Measurements from ENCODE around the gene RPL13A.

RPL13A gene

DNA sequence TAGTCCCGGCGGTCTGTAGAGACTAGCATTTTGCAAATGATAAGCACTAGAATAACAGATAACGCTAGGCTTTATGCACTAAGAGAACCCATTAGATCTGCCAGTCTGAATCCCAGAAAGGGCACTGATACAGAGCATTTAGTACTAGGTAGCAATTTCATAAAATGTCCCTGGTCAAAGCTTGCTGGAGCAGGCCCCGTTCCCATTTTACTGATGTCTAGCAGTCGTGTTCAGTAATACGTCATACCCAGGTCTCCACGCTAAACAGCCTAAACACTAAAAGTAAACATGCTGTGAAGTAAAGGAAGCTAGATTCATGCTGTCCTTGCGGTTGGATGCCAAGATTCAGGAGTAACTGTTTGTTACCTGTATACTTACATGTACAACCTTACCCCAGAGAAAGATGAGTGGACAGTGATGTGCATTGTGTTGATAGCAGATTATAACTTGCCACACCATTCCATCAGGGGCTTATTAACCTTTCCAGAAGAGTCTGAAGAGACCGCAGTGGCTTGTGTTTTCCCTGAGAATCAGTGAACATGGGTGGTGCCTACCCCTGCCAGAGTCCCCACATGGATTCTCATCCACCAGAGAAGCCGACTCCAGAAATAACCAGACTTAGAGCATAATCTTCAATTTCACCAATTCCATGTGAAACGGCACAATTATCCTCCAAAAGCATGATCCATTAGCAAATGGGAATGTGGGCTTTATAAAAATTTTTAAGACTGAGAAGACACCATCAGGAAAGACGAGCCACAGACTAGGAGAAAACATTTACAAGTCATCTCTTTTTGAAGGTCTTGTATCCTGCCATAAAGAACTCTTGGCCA, 5.4 kb downstream of the RPL13A start:
- peaks cover 70% of the 10 kb centered on the region for H3K79me2 ChIP-seq (ENCODE audit: insufficient read depth, low read length)

GRCh38 chr19:49496574-49497008, 9.2 kb downstream of the RPL13A start:
- no peak overlapping the region for H2AFZ ChIP-seq (ENCODE audit: low read length)
- no peaks in the 10 kb centered on the region for H3K9me3 ChIP-seq (ENCODE audit: insufficient read depth, low read depth, low read length)
- peak overlapping the region; percentile 96 for H3K4me3 ChIP-seq (ENCODE audit: low read length, poor library complexity, severe bottlenecking)
- peaks cover 14% of the 10 kb centered on the region for H3F3A ChIP-seq (ENCODE audit: low read depth)
- H3K4me1 ChIP-seq (ENCODE audit: insufficient read depth, low read length, poor library complexity, severe bottlenecking): peaks cover 43% of the 10 kb centered on the region
- H3K27me3 ChIP-seq (ENCODE audit: insufficient read depth, low read length, poor library complexity, severe bottlenecking): peaks cover 7% of the 10 kb centered on the region
- H3K4me2 ChIP-seq (ENCODE audit: low read depth, low read length, poor library complexity, severe bottlenecking): peak overlapping the region; percentile 96
- H4K20me1 ChIP-seq (ENCODE audit: insufficient read depth, low read length, poor library complexity, severe bottlenecking): peaks cover 56% of the 10 kb centered on the region
- peaks cover 56% of the 10 kb centered on the region for H3K79me2 ChIP-seq (ENCODE audit: insufficient read depth, low read length)
- peak overlapping the region; percentile 100 for H3K9ac ChIP-seq (ENCODE audit: low read depth, low read length, poor library complexity, severe bottlenecking)
- H3K9me2 ChIP-seq (replicated peaks; ENCODE audit: low read depth, low read length): no peaks in the 10 kb centered on the region
- no peak for TF ChIP-seq CTCF (conservative IDR thresholded peaks at IDR 0.05; ENCODE audit: low read length)
- no peak for TF ChIP-seq EZH2phosphoT487 (IDR thresholded peaks at IDR 0.05; ENCODE audit: borderline replicate concordance)
- H3K36me3 ChIP-seq (ENCODE audit: insufficient read depth, low read length): peaks cover 35% of the 10 kb centered on the region

More for the DNA sequence above, 5.4 kb downstream of the RPL13A start:
- H3K4me3 ChIP-seq (ENCODE audit: low read length, poor library complexity, severe bottlenecking): no peak overlapping the region
- H4K20me1 ChIP-seq (ENCODE audit: insufficient read depth, low read length, poor library complexity, severe bottlenecking): peaks cover 65% of the 10 kb centered on the region
- H3K9me2 ChIP-seq (replicated peaks; ENCODE audit: low read depth, low read length): no peaks in the 10 kb centered on the region
- H3K9me3 ChIP-seq (ENCODE audit: insufficient read depth, low read depth, low read length): no peaks in the 10 kb centered on the region
- TF ChIP-seq CTCF (conservative IDR thresholded peaks at IDR 0.05; ENCODE audit: low read length): no peak
- H3K4me1 ChIP-seq (ENCODE audit: insufficient read depth, low read length, poor library complexity, severe bottlenecking): peaks cover 28% of the 10 kb centered on the region
- peaks cover 16% of the 10 kb centered on the region for H3F3A ChIP-seq (ENCODE audit: low read depth)
- H3K9ac ChIP-seq (ENCODE audit: low read depth, low read length, poor library complexity, severe bottlenecking): no peak overlapping the region
- no peak overlapping the region for H3K4me2 ChIP-seq (ENCODE audit: low read depth, low read length, poor library complexity, severe bottlenecking)
- no peak overlapping the region for H2AFZ ChIP-seq (ENCODE audit: low read length)
- peaks cover 13% of the 10 kb centered on the region for H3K27me3 ChIP-seq (ENCODE audit: insufficient read depth, low read length, poor library complexity, severe bottlenecking)
- H3K36me3 ChIP-seq (ENCODE audit: insufficient read depth, low read length): peaks cover 48% of the 10 kb centered on the region

DNA sequence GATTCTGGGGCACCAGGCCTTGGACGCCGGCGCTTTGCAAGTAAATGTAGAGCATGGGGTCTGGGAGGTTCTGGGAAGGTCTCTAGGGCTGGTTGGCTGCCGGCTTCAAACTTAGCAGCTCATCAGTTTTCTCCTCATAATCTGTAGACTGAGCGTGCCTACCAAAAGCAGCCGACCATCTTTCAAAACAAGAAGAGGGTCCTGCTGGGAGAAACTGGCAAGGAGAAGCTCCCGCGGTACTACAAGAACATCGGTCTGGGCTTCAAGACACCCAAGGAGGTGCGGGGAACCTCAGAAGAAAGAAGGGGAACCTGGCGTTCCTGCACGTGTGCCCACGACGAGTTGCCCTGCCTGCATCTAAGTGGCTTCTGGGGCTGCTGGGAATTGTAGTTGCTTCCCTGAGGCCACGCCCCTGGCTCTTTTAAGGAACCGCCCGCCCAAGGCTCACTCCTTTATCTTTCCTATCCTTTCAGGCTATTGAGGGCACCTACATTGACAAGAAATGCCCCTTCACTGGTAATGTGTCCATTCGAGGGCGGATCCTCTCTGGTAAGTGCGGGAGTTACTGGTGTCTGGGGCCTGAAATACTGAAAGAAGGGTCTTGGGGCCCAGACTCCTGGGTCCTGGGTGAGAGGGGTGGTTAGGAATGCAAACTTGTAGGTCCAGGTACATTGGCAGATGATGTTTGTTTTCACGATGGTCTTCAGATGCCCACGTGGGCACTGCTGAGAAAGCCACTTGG, 9.8 kb downstream of the RPL13A start:
- no peak for TF ChIP-seq EZH2phosphoT487 (IDR thresholded peaks at IDR 0.05; ENCODE audit: borderline replicate concordance)
- no peak for TF ChIP-seq CTCF (conservative IDR thresholded peaks at IDR 0.05; ENCODE audit: low read length)
- peaks cover 50% of the 10 kb centered on the region for H3K79me2 ChIP-seq (ENCODE audit: insufficient read depth, low read length)
- peaks cover 7% of the 10 kb centered on the region for H3K27me3 ChIP-seq (ENCODE audit: insufficient read depth, low read length, poor library complexity, severe bottlenecking)
- H3K9me2 ChIP-seq (replicated peaks; ENCODE audit: low read depth, low read length): no peaks in the 10 kb centered on the region
- H4K20me1 ChIP-seq (ENCODE audit: insufficient read depth, low read length, poor library complexity, severe bottlenecking): peaks cover 50% of the 10 kb centered on the region
- H3K4me3 ChIP-seq (ENCODE audit: low read length, poor library complexity, severe bottlenecking): peak overlapping the region; percentile 96
- H3K9me3 ChIP-seq (ENCODE audit: insufficient read depth, low read depth, low read length): no peaks in the 10 kb centered on the region
- peak overlapping the region; percentile 100 for H3K9ac ChIP-seq (ENCODE audit: low read depth, low read length, poor library complexity, severe bottlenecking)
- peaks cover 43% of the 10 kb centered on the region for H3K4me1 ChIP-seq (ENCODE audit: insufficient read depth, low read length, poor library complexity, severe bottlenecking)
- no peak overlapping the region for H2AFZ ChIP-seq (ENCODE audit: low read length)
- H3F3A ChIP-seq (ENCODE audit: low read depth): peaks cover 11% of the 10 kb centered on the region
- peak overlapping the region; percentile 96 for H3K4me2 ChIP-seq (ENCODE audit: low read depth, low read length, poor library complexity, severe bottlenecking)
- H3K36me3 ChIP-seq (ENCODE audit: insufficient read depth, low read length): peaks cover 29% of the 10 kb centered on the region; the same call in 1 of the 2 replicates
